Body of pancreas (tissue), 4 donors: ENCODE data around the gene PALLD.

Experiments
- POLR2A ChIP-seq, 3 donors: fragments of 450-650 bp; IDR thresholded peaks; one replicate each; pipeline ENCODE4 v1.6.1; 2016; ENCODE audit warnings: antibody characterized with exemption in 3 of 3, mild to moderate bottlenecking in 2 of 3
- TF ChIP-seq, protein P1 (sequence below), 7 experiments: fragments of 450-650 bp in 4 of 7; fragments of 200-600 bp in 3 of 7; sonication (generic) in 3 of 7; IDR thresholded peaks; one replicate each; pipeline ENCODE4 v1.5.1; 2016 to 2019; ENCODE audit warnings: antibody characterized with exemption in 7 of 7

- TF ChIP-seq, protein P1, sequence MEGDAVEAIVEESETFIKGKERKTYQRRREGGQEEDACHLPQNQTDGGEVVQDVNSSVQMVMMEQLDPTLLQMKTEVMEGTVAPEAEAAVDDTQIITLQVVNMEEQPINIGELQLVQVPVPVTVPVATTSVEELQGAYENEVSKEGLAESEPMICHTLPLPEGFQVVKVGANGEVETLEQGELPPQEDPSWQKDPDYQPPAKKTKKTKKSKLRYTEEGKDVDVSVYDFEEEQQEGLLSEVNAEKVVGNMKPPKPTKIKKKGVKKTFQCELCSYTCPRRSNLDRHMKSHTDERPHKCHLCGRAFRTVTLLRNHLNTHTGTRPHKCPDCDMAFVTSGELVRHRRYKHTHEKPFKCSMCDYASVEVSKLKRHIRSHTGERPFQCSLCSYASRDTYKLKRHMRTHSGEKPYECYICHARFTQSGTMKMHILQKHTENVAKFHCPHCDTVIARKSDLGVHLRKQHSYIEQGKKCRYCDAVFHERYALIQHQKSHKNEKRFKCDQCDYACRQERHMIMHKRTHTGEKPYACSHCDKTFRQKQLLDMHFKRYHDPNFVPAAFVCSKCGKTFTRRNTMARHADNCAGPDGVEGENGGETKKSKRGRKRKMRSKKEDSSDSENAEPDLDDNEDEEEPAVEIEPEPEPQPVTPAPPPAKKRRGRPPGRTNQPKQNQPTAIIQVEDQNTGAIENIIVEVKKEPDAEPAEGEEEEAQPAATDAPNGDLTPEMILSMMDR (IDR thresholded peaks at IDR 0.05) = no peak
- no peak for TF ChIP-seq POLR2A (IDR thresholded peaks at IDR 0.05)
Observed at GRCh38 chr4:168535689-168536088, 38.8 kb downstream of the PALLD start.
